OCI-LY7 (cell line): Measurements from ENCODE around the gene VSX2. TPM values are rescaled to one million over a fixed set of nuclear protein-coding genes. Genes with fewer than 3 reads are reported as not detected.

ENCODE experiments used
- BruUV-seq: library from RNA; stranded (reverse); fragments of 400-500 nt; replicated peaks from 2 replicates; lab custom pipeline; 2021; lab: Mats Ljungman, UMichigan
- CTCF ChIA-PET: fragments of 300-600 bp; sonication (Branson Sonifier 250); formaldehyde crosslinking; loops from one replicate; lab custom pipeline; 2022; ENCODE audit warnings: antibody characterized with exemption; ENCODE audit not compliant: unreplicated experiment; lab: Charles Lee
- POLR2A ChIA-PET: fragments of 300-600 bp; sonication (Branson Sonifier 250); formaldehyde crosslinking; loops from one replicate; lab custom pipeline; 2022; ENCODE audit warnings: antibody characterized with exemption; lab: Charles Lee
- DNase-seq: peaks from one replicate; pipeline ENCODE4 v3.0.0-alpha.2; 2015; ENCODE audit warnings: low spot score
- H2AFZ ChIP-seq: fragments of 200-600 bp; sonication (generic), shearing (Covaris generic); 2 replicates; pipeline ENCODE4 v1.6.1; 2014; ENCODE audit warnings: mild to moderate bottlenecking, antibody characterized with exemption, low read length, moderate library complexity
- H3K27ac ChIP-seq: fragments of 200-600 bp; sonication (generic); 2 replicates; pipeline ENCODE4 v1.5.1; 2014; ENCODE audit warnings: mixed run types, low read depth, mild to moderate bottlenecking, moderate library complexity, low read length, inconsistent platforms; ENCODE audit not compliant: poor library complexity, severe bottlenecking
- H3K36me3 ChIP-seq: fragments of 200-600 bp; sonication (generic); 2 replicates; pipeline ENCODE4 v1.6.1; 2014; ENCODE audit warnings: mild to moderate bottlenecking, antibody characterized with exemption, low read length, moderate library complexity, mixed read lengths; ENCODE audit not compliant: insufficient read depth
- H3K4me1 ChIP-seq: fragments of 200-600 bp; sonication (generic); 2 replicates; pipeline ENCODE4 v1.5.1; 2014; ENCODE audit warnings: mild to moderate bottlenecking, low read length; ENCODE audit not compliant: insufficient read depth, poor library complexity, severe bottlenecking
- H3K4me2 ChIP-seq: fragments of 200-600 bp; sonication (generic); 2 replicates; pipeline ENCODE4 v1.6.1; 2014; ENCODE audit warnings: mild to moderate bottlenecking, low read length
- H3K4me3 ChIP-seq: fragments of 200-600 bp; sonication (generic); 2 replicates; pipeline ENCODE4 v1.5.1; 2014; ENCODE audit warnings: mild to moderate bottlenecking, low read depth, low read length; ENCODE audit not compliant: poor library complexity, severe bottlenecking
- H3K79me2 ChIP-seq: fragments of 200-600 bp; sonication (generic); 2 replicates; pipeline ENCODE4 v1.6.1; 2016; ENCODE audit warnings: low read depth, mild to moderate bottlenecking, low read length, moderate library complexity, mixed read lengths; ENCODE audit not compliant: insufficient read depth
- H3K9me2 ChIP-seq: fragments of 200-600 bp; sonication (generic); 2 replicates; pipeline ENCODE4 v1.6.1; 2016; ENCODE audit warnings: mild to moderate bottlenecking, low read length, mixed read lengths; ENCODE audit not compliant: insufficient read depth
- H3K9me3 ChIP-seq: fragments of 200-600 bp; sonication (generic); 2 replicates; pipeline ENCODE4 v1.6.1; 2014; ENCODE audit warnings: mild to moderate bottlenecking, mixed run types, low read length, mixed read lengths
- H4K20me1 ChIP-seq: fragments of 200-600 bp; sonication (generic); 2 replicates; pipeline ENCODE4 v1.6.1; 2014; ENCODE audit warnings: mild to moderate bottlenecking, antibody characterized with exemption, low read length, moderate library complexity, mixed read lengths; ENCODE audit not compliant: insufficient read depth
- CTCF ChIP-seq: fragments of 200-600 bp; sonication (generic); conservative IDR thresholded peaks from 2 replicates; pipeline ENCODE4 v1.5.1; 2014; ENCODE audit warnings: mild to moderate bottlenecking, antibody characterized with exemption, low read length, moderate library complexity, mixed read lengths
- EZH2phosphoT487 ChIP-seq: fragments of 200-600 bp; sonication (generic); IDR thresholded peaks from 2 replicates; pipeline ENCODE4 v1.6.1; 2018; ENCODE audit warnings: low read depth, borderline replicate concordance, mild to moderate bottlenecking, mixed run types, antibody characterized with exemption, low read length, moderate library complexity, mixed read lengths
- intact Hi-C: fragments of 100-400 bp; cut with micrococcal nuclease; formaldehyde crosslinking; loops from one replicate; pipeline ENCODE4 v1.10.0; 2022; ENCODE audit not compliant: unreplicated experiment
- total RNA-seq, 2 experiments: library from RNA; depleted of rRNA in 1 of 2; stranded (reverse); fragments of >200 nt in 1 of 2; shearing (Covaris generic) in 1 of 2; gene quantifications; 2 replicates each; pipeline ENCODE4 v1.2.3, GENCODE V29; 2014 to 2022

Gene VSX2
- total RNA-seq, 2 experiments from 2014 or later, result not detected

- no peaks in the 10 kb centered on the region for H3K79me2 ChIP-seq
- no peaks in the 10 kb centered on the region for H3K4me1 ChIP-seq
- CTCF ChIA-PET, result no interaction called here
- no peak for DNase-seq
- no peak overlapping the region for H2AFZ ChIP-seq
- H3K4me2 ChIP-seq, result no peak overlapping the region
- no TSS peak for BruUV-seq
- no peaks in the 10 kb centered on the region for H3K9me2 ChIP-seq
- intact Hi-C loops, result no loop called here
- H3K9me3 ChIP-seq, result no peaks in the 10 kb centered on the region
- POLR2A ChIA-PET, result no interaction called here
- H3K4me3 ChIP-seq, result no peak overlapping the region
- H3K36me3 ChIP-seq, result no peaks in the 10 kb centered on the region
- no peaks in the 10 kb centered on the region for H4K20me1 ChIP-seq
- H3K27ac ChIP-seq, result no peak overlapping the region
- no peak for TF ChIP-seq CTCF
- no peak for TF ChIP-seq EZH2phosphoT487
Measured at GRCh38 chr14:74271365-74271764, 32.1 kb downstream of the VSX2 start.

- Histone ChIP-seq H3K9me3 (no peaks in the 10 kb centered on the region), H3K4me3 (no peak overlapping the region), H4K20me1 (no peaks in the 10 kb centered on the region), H3K36me3 (no peaks in the 10 kb centered on the region), H3K79me2 (no peaks in the 10 kb centered on the region), H2AFZ (no peak overlapping the region), H3K9me2 (no peaks in the 10 kb centered on the region), H3K27ac (no peak overlapping the region), H3K4me1 (no peaks in the 10 kb centered on the region), H3K4me2 (no peak overlapping the region)
- DNase-seq, result no peak
- ChIA-PET POLR2A (no interaction called here), CTCF (no interaction called here)
- no TSS peak for BruUV-seq
- intact Hi-C loops, result no loop called here
- TF ChIP-seq CTCF (no peak), EZH2phosphoT487 (no peak)
Measured at GRCh38 chr14:74275241-74275841, 36.1 kb downstream of the VSX2 start.

- no peak for DNase-seq
- TF ChIP-seq EZH2phosphoT487 (no peak), CTCF (no peak)
- Histone ChIP-seq H3K9me3 (no peaks in the 10 kb centered on the region), H3K4me2 (no peak overlapping the region), H3K36me3 (peaks cover 1% of the 10 kb centered on the region), H4K20me1 (no peaks in the 10 kb centered on the region), H3K4me3 (no peak overlapping the region), H3K4me1 (no peaks in the 10 kb centered on the region), H3K79me2 (no peaks in the 10 kb centered on the region), H3K27ac (no peak overlapping the region), H3K9me2 (no peaks in the 10 kb centered on the region), H2AFZ (no peak overlapping the region)
- intact Hi-C loops, result no loop called here
- ChIA-PET CTCF (no interaction called here), POLR2A (no interaction called here)
- no TSS peak for BruUV-seq
Measured at GRCh38 chr14:74278080-74278479, 38.8 kb downstream of the VSX2 start.
